Neuronal stem cell (in vitro differentiated cells): ENCODE data around the gene RAVER2.
A peak's percentile ranks its signal among the peaks of the same experiment; 100 is the strongest.

Experiments
- DNase-seq: peaks from one replicate; pipeline ENCODE4 v3.0.0-alpha.2; 2013; ENCODE audit warnings: low spot score
- H2AFZ ChIP-seq: one replicate; pipeline ENCODE4 v1.6.1; 2013; ENCODE audit warnings: mild to moderate bottlenecking, low read length, inconsistent platforms
- H2AK5ac ChIP-seq: 2 replicates; pipeline ENCODE4 v1.6.1; 2013; ENCODE audit warnings: low read depth, mild to moderate bottlenecking, inconsistent platforms, low read length, moderate library complexity, mixed read lengths
- H2BK120ac ChIP-seq: 2 replicates; pipeline ENCODE4 v1.6.1; 2013; ENCODE audit warnings: low read depth, mild to moderate bottlenecking, inconsistent platforms, low read length, moderate library complexity, mixed read lengths
- H2BK12ac ChIP-seq: one replicate; pipeline ENCODE4 v1.6.1; 2013; ENCODE audit warnings: low read length, inconsistent platforms
- H2BK15ac ChIP-seq: 2 replicates; pipeline ENCODE4 v1.6.1; 2013; ENCODE audit warnings: mild to moderate bottlenecking, low read length, inconsistent platforms, mixed read lengths
- H2BK5ac ChIP-seq: one replicate; pipeline ENCODE4 v1.6.1; 2013; ENCODE audit warnings: inconsistent platforms, mild to moderate bottlenecking, low read length, moderate library complexity
- H3K14ac ChIP-seq: one replicate; pipeline ENCODE4 v1.6.1; 2013; ENCODE audit warnings: low read length, inconsistent platforms
- H3K18ac ChIP-seq: 2 replicates; pipeline ENCODE4 v1.6.1; 2013; ENCODE audit warnings: low read length, inconsistent platforms
- H3K23ac ChIP-seq: 2 replicates; pipeline ENCODE4 v1.6.1; 2013; ENCODE audit warnings: low read depth, mild to moderate bottlenecking, mixed read lengths, low read length, inconsistent platforms; ENCODE audit not compliant: poor library complexity
- H3K27ac ChIP-seq: replicated peaks from 3 replicates; pipeline ENCODE4 v1.5.1; 2013; ENCODE audit warnings: low read length, inconsistent platforms
- H3K27me3 ChIP-seq, 3 experiments: 2 replicates each; pipeline ENCODE4 v1.6.1; 2013; ENCODE audit warnings: low read length in 3 of 3, mild to moderate bottlenecking in 2 of 3, inconsistent platforms in 1 of 3, low read depth in 1 of 3, mixed read lengths in 1 of 3, moderate library complexity in 1 of 3; ENCODE audit not compliant: control insufficient read depth in 3 of 3, insufficient read depth in 3 of 3
- H3K36me3 ChIP-seq, 2 donors: replicated peaks in 1 of 2; 2 replicates each; pipeline ENCODE4 v1.6.1; 2013; ENCODE audit warnings: low read length in 2 of 2; ENCODE audit not compliant: control insufficient read depth in 2 of 2, insufficient read depth in 2 of 2
- H3K4ac ChIP-seq: 2 replicates; pipeline ENCODE4 v1.6.1; 2013; ENCODE audit warnings: inconsistent platforms, mild to moderate bottlenecking, low read length, moderate library complexity
- H3K4me1 ChIP-seq, 2 donors: 1 replicate in 1 of 2; 2 replicates in 1 of 2; pipeline ENCODE4 v1.6.1; 2013; ENCODE audit warnings: low read length in 2 of 2, low read depth in 1 of 2; ENCODE audit not compliant: control insufficient read depth in 2 of 2, insufficient read depth in 1 of 2
- H3K4me2 ChIP-seq: one replicate; pipeline ENCODE4 v1.6.1; 2013; ENCODE audit warnings: mild to moderate bottlenecking, low read length, inconsistent platforms; ENCODE audit not compliant: insufficient read depth, poor library complexity, severe bottlenecking
- H3K4me3 ChIP-seq, 2 donors: 2 replicates each; pipeline ENCODE4 v1.5.1; 2013; ENCODE audit warnings: low read length in 2 of 2, mild to moderate bottlenecking in 2 of 2, inconsistent platforms in 1 of 2, moderate library complexity in 1 of 2
- H3K79me1 ChIP-seq: one replicate; pipeline ENCODE4 v1.6.1; 2013; ENCODE audit warnings: low read depth, mild to moderate bottlenecking, inconsistent platforms, low read length, moderate library complexity
- H3K9ac ChIP-seq: one replicate; pipeline ENCODE4 v1.6.1; 2013; ENCODE audit warnings: mild to moderate bottlenecking, low read depth, low read length, inconsistent platforms; ENCODE audit not compliant: poor library complexity
- H3K9me3 ChIP-seq, 2 donors: replicated peaks in 1 of 2; 2 replicates each; pipeline versions ENCODE3 to v1.6.1; 2013; ENCODE audit warnings: low read length in 2 of 2, mild to moderate bottlenecking in 2 of 2, inconsistent platforms in 1 of 2, low read depth in 1 of 2, mixed read lengths in 1 of 2, moderate library complexity in 1 of 2; ENCODE audit not compliant: control insufficient read depth in 2 of 2, insufficient read depth in 1 of 2
- H4K8ac ChIP-seq: one replicate; pipeline ENCODE4 v1.6.1; 2013; ENCODE audit warnings: low read depth, mild to moderate bottlenecking, inconsistent platforms, low read length, moderate library complexity
- H4K91ac ChIP-seq: one replicate; pipeline ENCODE4 v1.6.1; 2013; ENCODE audit warnings: low read length, low read depth, mild to moderate bottlenecking, inconsistent platforms; ENCODE audit not compliant: poor library complexity
- WGBS, 2 donors: extraction: QIAGEN DNeasy Blood & Tissue Kit; methylation state at CpG; one replicate each; pipeline ENCODE4 v1.1.7; 2013; ENCODE audit warnings: missing lambda C conversion rate in 2 of 2, mixed read lengths in 1 of 2; ENCODE audit not compliant: insufficient read length in 2 of 2, insufficient replicate concordance in 1 of 2; ENCODE audit errors: extremely low coverage in 2 of 2; 5-methylcytosine and 5-hydroxymethylcytosine counted together

The RAVER2 gene

DNA sequence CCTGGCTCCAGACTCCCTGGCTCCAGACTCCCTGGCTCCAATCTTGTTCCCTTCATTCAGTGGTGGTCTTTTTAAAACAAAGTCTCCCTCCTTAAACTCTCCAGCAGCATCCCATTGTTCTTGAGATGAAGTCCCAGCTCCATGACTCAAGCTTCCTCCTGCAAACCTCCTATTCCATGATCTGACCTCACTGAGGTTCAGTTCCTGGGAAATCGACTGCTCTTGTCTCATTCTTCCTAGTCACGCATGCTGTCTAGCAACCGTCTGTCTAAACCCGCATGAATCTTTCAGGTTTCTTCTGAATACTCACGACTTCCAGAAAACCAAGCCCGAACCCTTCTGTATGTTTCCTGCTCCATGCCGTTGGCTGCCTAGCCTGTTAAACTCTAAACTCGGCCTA is 91.9 kb downstream of the RAVER2 start:
- Histone ChIP-seq H4K91ac (no peak overlapping the region), H2AK5ac (no peak overlapping the region), H2AFZ (no peak overlapping the region), H3K18ac (no peak overlapping the region), H3K23ac (no peak overlapping the region), H2BK120ac (no peak overlapping the region), H3K14ac (no peak overlapping the region), H3K27ac (no peak overlapping the region), H4K8ac (no peak overlapping the region), H2BK12ac (no peak overlapping the region), H3K79me1 (no peaks in the 10 kb centered on the region), H3K27me3 (no peaks in the 10 kb centered on the region), H2BK5ac (no peak overlapping the region), H3K4me3 (no peak overlapping the region), H2BK15ac (no peak overlapping the region), H3K4ac (no peak overlapping the region), H3K4me2 (peak overlapping the region; percentile 11), H3K9ac (no peak overlapping the region), H3K4me1 (peaks cover 0 to 17% of the 10 kb centered on the region in 2 donors), H3K9me3 (no peaks in the 10 kb centered on the region), H3K36me3 (peaks cover 0 to 89% of the 10 kb centered on the region in 2 donors)
- DNase-seq: no peak
- no CpG with 5 or more reads among the region's 8 CpGs for WGBS, 2 donors

GRCh38 chr1:64838486-64838885 is 93.6 kb downstream of the RAVER2 start:
- no peak for DNase-seq
- Histone ChIP-seq H3K36me3 (peaks cover 0 to 77% of the 10 kb centered on the region in 2 donors), H3K79me1 (no peaks in the 10 kb centered on the region)

GRCh38 chr1:64839261-64839660 is 94.4 kb downstream of the RAVER2 start:
- no peak overlapping the region for H3K27ac ChIP-seq
- H3K9me3 ChIP-seq: no peaks in the 10 kb centered on the region
- no peak overlapping the region for H3K23ac ChIP-seq
- H2BK120ac ChIP-seq: no peak overlapping the region
- no CpG with 5 or more reads among the region's 5 CpGs for WGBS, 2 donors
- H2BK12ac ChIP-seq: no peak overlapping the region
- H3K4ac ChIP-seq: no peak overlapping the region
- peak overlapping the region; percentile 15 for H3K9ac ChIP-seq
- H3K4me3 ChIP-seq: no peak overlapping the region
- no peaks in the 10 kb centered on the region for H3K27me3 ChIP-seq
- no peak overlapping the region for H3K4me2 ChIP-seq
- no peak overlapping the region for H4K8ac ChIP-seq
- no peak overlapping the region for H4K91ac ChIP-seq
- DNase-seq: no peak
- no peak overlapping the region for H2AK5ac ChIP-seq
- H2BK5ac ChIP-seq: no peak overlapping the region
- H3K18ac ChIP-seq: no peak overlapping the region
- H2AFZ ChIP-seq: no peak overlapping the region
- peaks cover 0 to 17% of the 10 kb centered on the region in 2 donors for H3K4me1 ChIP-seq
- no peak overlapping the region for H3K14ac ChIP-seq
- peaks cover 0 to 77% of the 10 kb centered on the region in 2 donors for H3K36me3 ChIP-seq
- H3K79me1 ChIP-seq: no peaks in the 10 kb centered on the region
- no peak overlapping the region for H2BK15ac ChIP-seq

More at GRCh38 chr1:64838486-64838885, 93.6 kb downstream of the RAVER2 start:
- no CpG with 5 or more reads among the region's 7 CpGs for WGBS, 2 donors
- Histone ChIP-seq H4K91ac (no peak overlapping the region), H3K18ac (no peak overlapping the region), H3K14ac (no peak overlapping the region), H4K8ac (no peak overlapping the region), H3K4me2 (no peak overlapping the region), H2BK15ac (no peak overlapping the region), H2BK12ac (no peak overlapping the region), H3K4me1 (peaks cover 0 to 17% of the 10 kb centered on the region in 2 donors), H2AFZ (no peak overlapping the region), H2BK5ac (no peak overlapping the region), H3K9ac (no peak overlapping the region), H3K23ac (no peak overlapping the region), H2AK5ac (no peak overlapping the region), H2BK120ac (no peak overlapping the region), H3K4ac (no peak overlapping the region), H3K4me3 (no peak overlapping the region), H3K27ac (no peak overlapping the region), H3K9me3 (no peaks in the 10 kb centered on the region), H3K27me3 (no peaks in the 10 kb centered on the region)

DNA sequence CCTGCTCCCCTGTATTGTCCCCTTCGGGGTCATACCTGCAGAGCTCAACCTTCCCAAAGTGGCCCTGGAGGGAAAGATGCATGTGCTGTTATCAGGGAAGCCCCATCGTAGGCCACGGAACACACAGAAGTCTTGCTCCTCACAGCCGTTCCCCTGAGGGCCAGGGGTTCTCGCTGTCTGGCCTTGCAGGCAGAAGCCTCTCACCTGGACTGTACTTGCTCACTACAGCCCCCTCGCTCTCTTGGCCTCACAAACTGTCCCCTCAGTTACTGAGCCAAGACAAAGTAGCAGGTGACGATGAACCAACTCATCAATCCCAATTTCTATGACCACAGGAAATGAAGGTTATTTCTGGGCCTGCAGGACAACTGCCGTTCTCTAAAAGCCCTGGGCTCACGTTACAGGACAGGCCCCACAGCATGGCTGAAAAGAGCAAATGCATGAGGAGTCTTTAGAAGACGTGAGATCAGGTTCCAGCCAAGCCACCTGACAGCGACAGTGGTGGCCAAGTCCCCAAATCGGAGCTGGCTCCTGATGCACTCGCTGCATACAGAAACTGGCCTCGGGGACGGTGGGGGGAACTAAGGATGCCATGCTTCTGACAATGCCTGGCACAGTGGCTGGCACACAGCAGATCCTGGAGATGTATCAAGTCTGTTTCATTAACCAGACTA is 95.0 kb downstream of the RAVER2 start:
- no peak overlapping the region for H3K18ac ChIP-seq
- WGBS, 2 donors: no CpG with 5 or more reads among the region's 15 CpGs
- no peak overlapping the region for H4K91ac ChIP-seq
- peaks cover 0 to 76% of the 10 kb centered on the region in 2 donors for H3K36me3 ChIP-seq
- no peaks in the 10 kb centered on the region for H3K9me3 ChIP-seq
- no peak overlapping the region for H3K4ac ChIP-seq
- no peak overlapping the region for H2BK12ac ChIP-seq
- no peak overlapping the region for H3K14ac ChIP-seq
- no peaks in the 10 kb centered on the region for H3K79me1 ChIP-seq
- H3K27ac ChIP-seq: no peak overlapping the region
- no peak overlapping the region for H3K4me2 ChIP-seq
- no peak overlapping the region for H2BK15ac ChIP-seq
- no peak overlapping the region for H3K23ac ChIP-seq
- no peak overlapping the region for H2AK5ac ChIP-seq
- H3K4me1 ChIP-seq: peaks cover 0 to 17% of the 10 kb centered on the region in 2 donors
- no peak overlapping the region for H2BK5ac ChIP-seq
- no peak for DNase-seq
- H3K9ac ChIP-seq: no peak overlapping the region
- H2BK120ac ChIP-seq: no peak overlapping the region
- H4K8ac ChIP-seq: no peak overlapping the region
- H2AFZ ChIP-seq: no peak overlapping the region
- H3K27me3 ChIP-seq: no peaks in the 10 kb centered on the region
- H3K4me3 ChIP-seq: no peak overlapping the region
